Thyroid gland (tissue), 4 donors: Measurements from ENCODE around the gene KPNA5.

Experiments used
- POLR2A ChIP-seq, 2 donors: fragments of 450-650 bp; IDR thresholded peaks; one replicate each; pipeline ENCODE4 v1.6.1; 2017; ENCODE audit warnings: antibody characterized with exemption in 2 of 2, mild to moderate bottlenecking in 2 of 2, moderate library complexity in 1 of 2
- TF ChIP-seq, protein P1 (sequence below), 6 experiments: fragments of 200-600 bp in 3 of 6; fragments of 450-650 bp in 3 of 6; sonication (generic) in 3 of 6; IDR thresholded peaks; one replicate each; pipeline ENCODE4 v1.5.1; 2016 to 2019; ENCODE audit warnings: antibody characterized with exemption in 6 of 6, mild to moderate bottlenecking in 2 of 6, inconsistent platforms in 1 of 6, moderate library complexity in 1 of 6

DNA sequence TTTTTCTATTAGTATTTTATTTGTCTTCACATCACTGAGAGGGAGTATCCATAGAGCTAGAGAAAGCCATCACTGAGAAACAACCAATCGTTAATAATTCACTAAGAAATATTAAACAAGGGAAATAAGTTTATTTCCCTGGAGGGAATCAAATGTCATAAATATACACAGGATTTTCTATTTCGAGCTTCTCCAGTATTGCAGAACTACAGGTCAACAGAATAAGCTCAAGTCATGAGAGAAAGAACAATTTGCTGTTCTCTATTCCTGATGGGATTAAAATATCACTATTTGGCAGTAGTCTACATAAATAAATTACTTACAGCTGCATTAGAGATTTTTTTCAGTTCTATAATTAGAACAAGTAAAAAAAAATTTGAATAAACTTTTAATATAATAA, 86.7 kb downstream of the KPNA5 start:
- TF ChIP-seq, protein P1, sequence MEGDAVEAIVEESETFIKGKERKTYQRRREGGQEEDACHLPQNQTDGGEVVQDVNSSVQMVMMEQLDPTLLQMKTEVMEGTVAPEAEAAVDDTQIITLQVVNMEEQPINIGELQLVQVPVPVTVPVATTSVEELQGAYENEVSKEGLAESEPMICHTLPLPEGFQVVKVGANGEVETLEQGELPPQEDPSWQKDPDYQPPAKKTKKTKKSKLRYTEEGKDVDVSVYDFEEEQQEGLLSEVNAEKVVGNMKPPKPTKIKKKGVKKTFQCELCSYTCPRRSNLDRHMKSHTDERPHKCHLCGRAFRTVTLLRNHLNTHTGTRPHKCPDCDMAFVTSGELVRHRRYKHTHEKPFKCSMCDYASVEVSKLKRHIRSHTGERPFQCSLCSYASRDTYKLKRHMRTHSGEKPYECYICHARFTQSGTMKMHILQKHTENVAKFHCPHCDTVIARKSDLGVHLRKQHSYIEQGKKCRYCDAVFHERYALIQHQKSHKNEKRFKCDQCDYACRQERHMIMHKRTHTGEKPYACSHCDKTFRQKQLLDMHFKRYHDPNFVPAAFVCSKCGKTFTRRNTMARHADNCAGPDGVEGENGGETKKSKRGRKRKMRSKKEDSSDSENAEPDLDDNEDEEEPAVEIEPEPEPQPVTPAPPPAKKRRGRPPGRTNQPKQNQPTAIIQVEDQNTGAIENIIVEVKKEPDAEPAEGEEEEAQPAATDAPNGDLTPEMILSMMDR (IDR thresholded peaks at IDR 0.05) = no peak
- TF ChIP-seq POLR2A (IDR thresholded peaks at IDR 0.05) = no peak
